GM18951 (cell line): ENCODE data around the gene SHD.

Source experiments
- POLR2A ChIP-seq: IDR thresholded peaks from 4 replicates; pipeline ENCODE4 v1.6.1; 2011; ENCODE audit warnings: mild to moderate bottlenecking; ENCODE audit not compliant: insufficient read length, insufficient read depth; ENCODE audit errors: extremely low read depth
- in situ Hi-C: fragments of 300-500 bp; cut with MboI; formaldehyde crosslinking; loops from one replicate; pipeline ENCODE4 v1.12.0; 2022; ENCODE audit warnings: low sequenced_read_pairs, mixed read lengths, inconsistent platforms; ENCODE audit not compliant: unreplicated experiment

SHD gene

DNA sequence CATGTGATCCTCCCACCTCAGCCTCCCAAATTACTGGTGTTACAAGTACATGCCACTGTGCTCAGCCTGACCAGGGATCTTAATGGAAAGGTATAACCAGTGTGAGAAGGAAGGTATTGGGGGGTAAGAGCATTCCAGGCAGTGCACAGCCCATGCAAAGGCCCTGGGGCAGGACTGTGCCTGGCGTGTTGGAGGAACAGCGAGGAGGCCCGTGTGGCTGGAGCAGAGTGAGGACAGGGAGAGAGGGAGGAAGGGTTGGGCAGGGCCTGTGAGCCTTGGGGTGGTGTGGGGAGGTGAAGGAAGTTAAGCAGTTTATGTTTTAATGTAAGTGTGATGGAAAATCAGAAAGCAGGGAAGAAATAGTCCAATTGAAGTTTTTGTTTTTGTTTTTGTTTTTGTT, 21.5 kb downstream of the SHD start:
- no peak for TF ChIP-seq POLR2A
- in situ Hi-C loops, result no loop called here

DNA sequence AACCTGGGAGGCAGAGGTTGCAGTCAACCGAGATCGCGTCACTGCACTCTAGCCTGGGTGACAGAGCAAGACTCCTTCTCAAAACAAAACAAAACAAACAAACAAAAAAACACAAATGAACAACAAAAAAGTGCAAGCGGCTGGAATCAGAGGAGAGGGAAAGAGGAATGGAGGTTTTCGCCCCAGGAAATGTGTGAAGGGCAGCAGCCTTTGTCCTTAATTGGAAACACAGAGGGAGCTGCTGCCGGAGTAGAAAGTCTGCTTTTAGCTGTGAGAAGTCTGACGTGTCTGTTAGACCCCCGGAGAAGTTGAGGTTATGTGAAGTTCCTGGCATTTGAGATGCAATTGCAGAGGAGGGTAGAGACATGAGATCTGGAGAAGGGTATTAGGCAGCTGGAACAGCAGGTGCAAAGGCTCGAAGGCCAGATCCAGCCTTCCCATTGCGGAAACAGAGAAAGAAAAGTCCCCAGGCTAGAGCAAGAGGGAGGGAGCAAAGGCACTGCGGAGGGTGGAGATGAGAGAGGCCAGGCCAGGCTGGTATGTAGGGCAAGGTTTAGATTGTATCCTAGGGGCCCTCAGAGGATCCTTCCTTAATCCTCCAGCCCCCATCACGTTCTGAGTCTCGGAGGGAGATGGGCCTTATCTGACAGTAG, 22.6 kb downstream of the SHD start:
- in situ Hi-C loops, result no loop called here
- no peak for TF ChIP-seq POLR2A

- no peak for TF ChIP-seq POLR2A
- in situ Hi-C loops, result no loop called here
Measured at GRCh38 chr19:4302243-4302640, 23.2 kb downstream of the SHD start, which contains the start of gene TMIGD2. Gene TMIGD2, minus strand, starts transcription at chr19:4302389. Its CDS starts 4 bp downstream, at chr19:4302385.

- no peak for TF ChIP-seq POLR2A
- in situ Hi-C loops, result no loop called here
Measured at GRCh38 chr19:4303819-4304537, 24.9 kb downstream of the SHD start.

DNA sequence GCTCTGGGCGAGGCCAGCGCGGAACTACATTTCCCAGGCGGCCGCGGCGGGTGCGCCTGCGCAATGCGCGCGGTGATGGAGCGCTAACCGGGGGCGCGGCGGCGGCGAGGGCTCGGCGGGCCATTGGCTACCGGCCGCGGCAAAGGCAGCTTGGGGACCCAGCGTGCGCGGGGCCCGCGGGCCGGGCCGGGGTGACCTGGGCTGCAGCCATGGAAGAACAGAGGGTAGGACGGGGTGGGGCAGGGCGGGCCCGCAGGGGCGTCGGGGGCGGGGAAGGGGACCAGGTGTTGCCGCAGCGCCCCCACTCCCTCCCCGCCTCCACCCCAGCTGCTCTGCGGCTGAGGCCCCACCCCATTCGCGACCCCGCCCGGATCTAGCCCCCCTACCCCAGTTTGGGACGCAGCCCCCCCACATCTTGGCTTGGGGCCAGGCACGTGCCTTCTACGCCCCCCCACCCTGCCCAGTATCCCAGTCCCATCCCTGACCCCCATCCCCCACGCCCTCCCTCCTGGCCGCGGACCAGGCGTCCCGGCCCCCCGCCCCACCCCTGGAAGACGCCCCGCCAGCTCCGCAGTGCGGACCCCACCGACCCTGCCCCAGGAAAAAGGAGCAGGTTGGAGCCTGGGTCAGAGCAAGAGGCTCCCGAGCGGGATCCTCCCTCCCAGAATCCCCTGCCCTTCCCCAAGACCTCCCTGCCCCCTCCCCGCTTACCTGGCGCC, 25.6 kb downstream of the SHD start, which contains the start of gene FSD1:
Gene FSD1, plus strand, starts transcription at position 61 of the 719 bp plus-strand sequence. Its CDS starts 149 bp downstream, at position 210.
- no peak for TF ChIP-seq POLR2A
- in situ Hi-C loops, result no loop called here

GRCh38 chr19:4305257-4305612, 26.2 kb downstream of the SHD start:
- TF ChIP-seq POLR2A, result no peak
- in situ Hi-C loops, result no loop called here

- TF ChIP-seq POLR2A, result no peak
- in situ Hi-C loops, result no loop called here
Measured at GRCh38 chr19:4305659-4306058, 26.6 kb downstream of the SHD start.

DNA sequence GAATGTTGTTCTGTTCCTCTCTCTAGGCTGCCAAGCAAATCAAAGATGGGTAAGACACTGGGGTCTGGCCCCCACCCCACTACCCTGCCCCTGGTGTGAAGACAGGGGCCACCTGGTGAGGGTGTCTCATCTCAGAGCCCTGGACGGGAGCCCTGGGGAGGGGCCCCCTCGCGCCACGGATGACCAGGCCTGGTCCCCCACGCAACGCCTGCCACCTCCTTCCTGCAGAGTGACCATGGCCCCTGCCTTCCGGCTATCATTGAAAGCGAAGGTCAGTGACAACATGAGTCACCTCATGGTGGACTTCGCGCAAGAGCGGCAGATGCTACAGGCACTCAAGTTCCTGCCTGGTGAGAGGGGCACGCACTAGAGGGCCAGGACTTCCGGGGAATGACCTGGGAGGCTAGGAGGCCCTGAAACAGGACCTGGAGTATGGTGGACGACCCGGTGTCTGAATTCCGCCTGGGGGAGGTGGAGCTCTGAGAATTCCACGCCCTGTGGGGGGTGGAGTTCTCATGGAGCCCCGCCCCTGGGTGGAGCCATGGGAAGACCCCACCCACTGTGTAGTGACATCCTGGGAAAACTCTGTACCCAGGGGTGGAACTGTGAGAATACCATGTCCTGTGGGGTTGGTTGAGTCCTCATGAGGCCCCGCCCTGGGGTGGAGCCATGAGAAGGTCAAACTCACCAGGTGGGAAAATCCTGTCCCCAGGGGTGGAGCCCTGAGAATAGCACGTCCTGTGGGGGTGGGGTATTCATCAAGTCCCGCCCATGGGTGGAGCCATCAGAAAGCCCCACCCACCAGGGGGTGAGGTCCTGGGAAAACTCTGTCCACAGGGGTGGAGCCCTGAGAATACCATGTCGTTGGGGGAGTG, 31.4 kb downstream of the SHD start:
- in situ Hi-C loops, result no loop called here

GRCh38 chr19:4313847-4314490, 34.9 kb downstream of the SHD start:
- no peak for TF ChIP-seq POLR2A
- in situ Hi-C loops, result no loop called here

More for the DNA sequence above, 31.4 kb downstream of the SHD start:
- TF ChIP-seq POLR2A, result no peak

GRCh38 chr19:4316956-4317355, 37.9 kb downstream of the SHD start:
- in situ Hi-C loops, result no loop called here
- TF ChIP-seq POLR2A, result no peak

DNA sequence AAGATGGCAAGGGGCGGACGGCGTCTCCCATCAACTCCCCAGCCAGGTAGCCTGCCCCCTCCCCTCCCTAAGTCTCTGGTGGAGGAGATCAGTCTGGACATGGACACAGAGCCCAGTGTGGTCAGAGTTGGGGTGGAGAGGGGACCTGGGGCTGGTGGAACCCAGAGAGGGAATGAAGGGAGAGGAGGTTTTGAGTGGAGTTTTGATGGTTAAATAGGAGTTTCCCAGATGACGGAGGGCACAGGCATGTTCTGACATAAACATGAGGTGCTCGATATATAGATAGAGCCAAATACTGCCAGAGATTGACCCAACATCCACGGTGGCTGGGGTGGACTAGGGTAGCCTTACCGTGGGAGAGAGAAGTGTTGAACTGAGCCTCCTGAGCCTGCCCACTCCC, 39.4 kb downstream of the SHD start:
- no peak for TF ChIP-seq POLR2A

DNA sequence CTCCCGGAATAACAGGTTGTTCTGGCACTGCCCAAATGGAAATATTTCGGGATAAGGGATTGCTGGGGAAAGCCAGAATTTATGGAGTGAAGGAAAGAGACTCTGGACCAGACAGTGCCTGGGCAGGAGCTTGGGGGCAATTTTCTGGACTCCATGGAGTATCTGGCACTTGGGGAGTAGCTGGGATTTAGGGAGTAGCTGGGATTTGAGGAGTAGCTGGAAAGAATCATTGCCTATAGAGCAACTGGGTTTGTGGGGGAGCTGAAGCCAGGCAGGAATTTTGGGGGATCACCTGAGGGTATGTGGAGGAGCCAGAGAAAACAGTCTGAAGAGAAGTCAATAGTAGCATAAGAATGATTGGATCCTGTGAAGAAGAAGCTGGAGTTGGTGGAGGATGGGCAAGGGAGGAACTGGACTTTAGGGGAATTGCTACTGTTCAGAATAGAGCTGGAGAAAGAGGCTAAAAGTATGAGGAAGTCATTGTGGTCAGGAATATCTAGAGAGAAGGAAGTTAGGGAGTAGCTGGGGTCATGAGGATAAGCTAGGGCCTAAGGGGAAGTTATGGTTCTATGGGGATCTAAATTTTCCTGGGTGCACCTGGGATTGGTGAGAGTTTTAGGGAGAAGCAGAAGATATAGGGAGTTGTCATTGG, 40.1 kb downstream of the SHD start:
- in situ Hi-C loops, result no loop called here
- no peak for TF ChIP-seq POLR2A

More for the DNA sequence above, 39.4 kb downstream of the SHD start:
- in situ Hi-C loops, result no loop called here

DNA sequence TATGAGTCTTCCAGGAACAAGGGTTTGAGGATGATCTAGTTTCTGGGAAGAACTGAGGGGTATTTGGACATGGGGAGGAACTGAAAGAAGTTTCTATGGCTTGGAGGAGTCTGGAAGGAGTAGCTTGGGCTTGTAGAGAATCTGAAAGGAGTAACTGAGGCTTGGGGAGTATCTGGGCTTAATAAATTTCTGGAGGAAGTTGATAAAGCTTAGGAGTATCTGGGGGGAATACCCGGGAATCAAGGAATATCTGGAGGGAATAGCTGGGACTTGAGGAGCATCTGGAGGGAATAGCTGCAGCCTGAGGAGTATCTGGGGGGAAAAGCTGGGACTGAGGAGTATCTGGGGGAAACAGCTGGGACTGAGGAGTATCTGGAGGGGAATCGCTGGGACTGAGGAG, 41.4 kb downstream of the SHD start:
- no peak for TF ChIP-seq POLR2A
- in situ Hi-C loops, result no loop called here
